K562 treated with DMSO at 1 percent for 24 hours (cell line): ENCODE results near the gene TEX52. TPM values are rescaled to one million over a fixed set of nuclear protein-coding genes. Genes with fewer than 3 reads are reported as not detected.

ENCODE experiments used
- total RNA-seq: library from RNA; unstranded; fragments of 300-600 nt; gene quantifications from 2 replicates; pipeline ENCODE4 v1.2.3, GENCODE V29; 2022; ENCODE audit warnings: low read depth; ENCODE audit not compliant: insufficient read depth

The TEX52 gene
- total RNA-seq: not detected in 2 replicates

DNA sequence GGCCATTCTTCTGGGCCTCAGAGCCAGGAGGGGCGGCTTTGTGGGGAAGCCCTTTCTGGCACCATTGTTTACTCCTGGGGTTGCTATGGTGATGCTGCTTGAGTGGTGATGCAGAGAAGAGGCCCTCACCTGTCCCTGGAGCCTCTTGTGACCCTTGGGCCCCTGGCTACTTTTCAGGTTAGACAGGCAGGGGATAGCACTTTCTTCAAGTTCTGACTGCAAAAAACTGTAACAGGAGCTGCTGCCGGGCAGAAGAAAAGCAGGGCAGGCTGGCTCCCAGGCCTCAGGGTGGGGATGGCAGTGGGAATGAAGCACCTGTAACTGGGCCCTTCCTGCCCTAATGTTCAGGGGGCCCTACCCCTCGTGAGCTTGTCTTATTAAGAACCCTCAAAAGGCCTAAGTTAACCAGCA lies at the start of gene TEX52:
TEX52 (minus strand) TSS at position 19 of the 411 bp plus-strand sequence; CDS start at position 6, 13 bp downstream.

DNA sequence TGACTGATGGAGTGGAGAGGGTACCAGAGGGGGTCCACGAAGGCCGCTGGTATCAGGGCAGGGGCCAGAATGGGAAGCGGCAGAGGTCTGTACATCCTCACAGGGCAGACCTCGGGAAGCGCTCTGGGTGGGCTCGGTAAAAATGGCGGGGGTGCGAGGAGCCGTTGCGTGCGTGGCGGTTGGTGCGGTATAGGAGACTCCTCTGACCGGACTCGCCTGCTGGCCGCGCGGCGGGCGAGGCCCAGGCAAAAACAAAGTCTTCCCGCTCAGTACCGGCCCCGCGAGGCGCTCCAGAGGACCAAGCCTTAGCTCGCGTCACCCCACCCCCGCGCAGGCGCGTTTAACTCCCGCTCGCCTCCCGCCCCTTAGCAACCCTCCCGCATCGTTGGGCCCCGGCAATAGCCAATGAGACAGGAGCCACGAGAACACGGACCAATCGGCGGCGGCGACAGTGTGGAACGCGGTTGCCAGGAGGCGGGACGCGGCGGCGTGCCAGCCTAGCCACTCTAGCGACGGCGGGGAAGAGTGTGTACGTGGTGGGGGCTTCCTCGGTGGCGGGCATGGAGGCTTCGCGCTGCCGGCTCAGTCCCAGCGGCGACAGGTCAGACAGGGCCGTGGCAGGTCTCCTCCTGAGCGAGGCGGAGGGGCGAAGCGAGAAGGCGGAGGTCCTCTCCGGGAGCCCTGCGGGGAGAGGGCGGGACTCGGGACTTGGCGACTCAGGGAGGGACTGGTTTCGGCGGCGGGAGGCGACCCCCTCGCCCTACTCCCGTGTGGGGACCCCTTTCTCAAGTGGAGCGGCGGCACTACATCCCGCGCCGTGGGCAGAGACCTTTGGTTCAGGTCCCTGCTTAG lies 33.8 kb upstream of the TEX52 start, which contains the start of gene TULP3:
TULP3 (plus strand) TSS at position 504 of the 852 bp plus-strand sequence; CDS start at position 561, 57 bp downstream.

DNA sequence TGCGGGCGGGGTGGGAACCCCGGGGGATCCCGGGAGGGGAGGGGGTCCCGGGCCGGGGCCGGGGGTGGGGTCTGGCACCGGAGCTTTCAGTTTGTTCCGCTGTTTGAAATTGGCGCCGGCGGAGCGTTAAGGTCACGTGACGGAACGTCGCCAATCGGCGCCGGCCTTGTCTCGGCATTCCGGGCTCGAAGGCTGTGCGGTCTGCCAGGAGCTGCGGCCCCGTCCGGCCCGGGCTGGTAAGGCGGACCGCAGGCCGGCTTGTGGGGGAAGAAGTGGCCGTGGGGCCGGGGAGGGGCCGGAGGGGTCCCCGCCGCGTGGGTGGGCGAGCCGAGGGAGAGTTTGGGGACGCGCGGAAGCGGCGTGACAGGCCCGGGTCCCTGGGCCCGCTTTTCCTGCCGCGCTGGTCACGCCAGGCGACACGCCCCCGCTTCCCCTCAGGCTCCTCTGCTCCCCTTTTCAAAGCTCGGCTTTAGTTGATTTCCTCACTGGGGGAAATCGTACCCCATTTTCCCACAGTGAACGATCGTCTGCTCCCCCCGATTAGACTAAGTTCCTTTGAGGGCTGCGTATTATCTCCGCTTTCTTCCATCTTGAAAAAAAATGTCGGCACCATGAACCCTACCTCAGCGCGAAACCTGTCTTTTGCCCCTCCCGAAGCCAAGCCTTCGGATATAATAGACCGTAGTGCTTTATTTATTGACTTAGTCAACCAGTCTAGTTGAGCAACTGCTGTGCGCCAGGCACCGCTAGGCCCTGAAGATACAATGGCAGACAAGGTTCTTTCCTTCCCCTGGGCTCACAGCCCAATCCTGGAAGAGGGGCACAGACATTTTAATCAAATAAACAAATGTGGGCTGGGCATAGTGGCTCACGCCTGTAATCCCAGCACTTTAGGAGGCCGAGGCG lies 20.5 kb upstream of the TEX52 start, which contains the start of the genes FOXM1 and RHNO1:
FOXM1 (minus strand) TSS at position 128 of the 906 bp plus-strand sequence. CDS start 2,696 bp downstream, outside the sequence.
RHNO1 (plus strand) TSS at position 177 of the 906 bp plus-strand sequence. CDS start 8,144 bp downstream, outside the sequence.

DNA sequence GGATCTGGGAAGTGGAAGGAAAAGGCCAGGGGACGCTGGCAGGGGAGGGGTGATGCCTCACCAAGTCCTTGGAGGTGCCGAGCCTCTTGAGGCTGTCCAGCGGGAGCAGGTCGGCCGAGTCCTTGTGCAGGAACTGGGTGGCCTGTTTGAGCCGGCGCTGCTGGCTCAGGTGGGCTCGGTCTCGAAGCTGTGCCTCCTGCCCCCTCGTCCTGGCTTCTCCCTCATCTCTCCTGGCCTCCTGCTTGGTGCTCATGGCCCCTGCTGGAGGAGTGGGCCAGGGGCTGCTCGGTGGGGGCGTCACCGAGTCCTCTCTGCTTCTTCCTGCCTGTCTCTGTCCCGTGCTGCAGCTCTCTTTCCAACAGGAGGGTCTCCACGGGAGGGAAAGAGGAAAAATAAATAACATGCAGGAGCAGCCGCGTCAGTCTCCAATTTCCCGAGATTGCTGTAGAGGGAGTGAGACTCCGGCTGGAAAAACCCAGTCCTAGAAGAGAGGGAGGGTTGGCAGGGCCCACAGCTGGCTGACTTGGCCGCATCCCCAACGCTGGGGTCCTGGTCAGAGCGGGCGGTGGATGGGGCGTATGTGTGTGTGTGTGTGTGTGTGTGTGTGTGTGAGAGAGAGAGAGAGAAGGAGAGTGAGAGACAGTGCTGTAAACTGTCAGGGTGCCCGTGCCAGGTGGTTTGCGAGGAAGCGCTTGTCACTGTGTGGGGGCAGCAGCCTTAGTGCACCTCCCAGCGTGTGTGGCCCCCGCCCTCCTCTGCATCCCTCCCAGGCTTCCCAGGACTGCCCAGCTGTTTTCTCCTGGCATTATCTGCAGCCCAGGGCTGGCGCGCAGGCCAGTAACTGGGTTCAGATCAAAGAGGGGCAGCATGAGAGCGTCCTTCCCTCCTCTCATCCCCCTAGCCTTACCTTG lies 22.0 kb downstream of the TEX52 start, which contains the start of gene NRIP2:
NRIP2 (minus strand) TSS at position 455 of the 911 bp plus-strand sequence; CDS start at position 403, 52 bp downstream.

DNA sequence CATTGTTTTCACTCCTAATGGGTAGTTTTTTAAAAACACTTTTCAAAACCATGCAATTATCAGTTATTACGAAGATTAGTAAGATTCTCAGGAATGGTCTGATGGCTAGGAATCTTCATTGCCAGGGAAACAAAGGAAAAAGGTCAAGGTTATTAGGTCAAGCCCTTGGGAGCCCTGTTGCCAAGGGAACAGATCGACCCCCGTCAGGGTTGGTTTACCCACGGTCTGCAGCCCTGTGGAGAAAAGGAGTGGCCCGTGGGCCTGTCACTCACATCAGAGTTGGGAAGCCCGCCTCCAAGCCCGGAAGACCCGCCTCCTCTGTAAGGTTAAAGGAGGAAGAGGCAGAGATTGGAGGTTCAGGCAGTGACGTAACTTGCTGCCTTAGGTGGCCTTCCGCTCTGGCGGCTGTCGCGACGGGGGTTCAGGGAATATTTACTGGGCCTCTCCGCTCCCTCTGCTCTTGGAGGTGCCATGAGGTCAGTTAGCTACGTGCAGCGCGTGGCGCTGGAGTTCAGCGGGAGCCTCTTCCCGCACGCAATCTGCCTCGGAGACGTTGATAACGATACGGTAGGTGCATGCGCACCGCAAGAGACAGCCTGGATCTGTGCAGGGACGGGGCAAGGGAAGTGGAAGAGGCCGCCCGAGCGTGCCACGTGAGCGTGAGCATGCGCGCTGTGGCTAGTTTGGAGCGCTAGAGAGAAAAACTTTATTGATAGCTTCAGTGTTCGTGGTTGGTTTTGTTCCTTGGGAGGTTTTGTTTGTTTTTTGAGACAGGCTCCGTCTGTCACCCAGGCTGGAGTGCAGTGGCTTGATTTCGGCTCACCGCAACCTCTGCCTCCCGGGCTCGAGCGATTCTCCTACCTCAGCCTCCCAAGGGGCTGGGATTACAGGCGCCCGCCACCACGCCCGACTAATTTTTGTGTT lies 44.3 kb downstream of the TEX52 start, which contains the start of gene ITFG2:
ITFG2 (plus strand) TSS at position 379 of the 924 bp plus-strand sequence; CDS start at position 472, 93 bp downstream.

Other genes with a start within 250 kb of the TEX52 start
- gene FKBP4, start 62.1 kb downstream of the TEX52 start, total RNA-seq: 26.6 TPM in 2 replicates
- gene ITFG2, start 44.4 kb downstream of the TEX52 start, total RNA-seq: 10.6 and 11.2 TPM in 2 replicates
- 0.44 TPM in 1 of 2 replicates, not detected in the other for gene NRIP2, start 22.0 kb downstream of the TEX52 start, total RNA-seq
- 45.9 and 47.9 TPM in 2 replicates for gene FOXM1, start 20.1 kb upstream of the TEX52 start, total RNA-seq
- gene RHNO1, start 20.2 kb upstream of the TEX52 start, total RNA-seq: 18.7 and 19.0 TPM in 2 replicates
- 10.6 and 11.0 TPM in 2 replicates for gene TULP3, start 33.9 kb upstream of the TEX52 start, total RNA-seq
- gene TEAD4, start 102.4 kb upstream of the TEX52 start, total RNA-seq: 16.9 and 22.5 TPM in 2 replicates
- 1.1 and 2.2 TPM in 2 replicates for gene TSPAN9, start 220.3 kb upstream of the TEX52 start, total RNA-seq